ENCODE results near the gene WDSUB1.
A peak's percentile ranks its signal among the peaks of the same experiment; 100 is the strongest.

Gene WDSUB1

DNA sequence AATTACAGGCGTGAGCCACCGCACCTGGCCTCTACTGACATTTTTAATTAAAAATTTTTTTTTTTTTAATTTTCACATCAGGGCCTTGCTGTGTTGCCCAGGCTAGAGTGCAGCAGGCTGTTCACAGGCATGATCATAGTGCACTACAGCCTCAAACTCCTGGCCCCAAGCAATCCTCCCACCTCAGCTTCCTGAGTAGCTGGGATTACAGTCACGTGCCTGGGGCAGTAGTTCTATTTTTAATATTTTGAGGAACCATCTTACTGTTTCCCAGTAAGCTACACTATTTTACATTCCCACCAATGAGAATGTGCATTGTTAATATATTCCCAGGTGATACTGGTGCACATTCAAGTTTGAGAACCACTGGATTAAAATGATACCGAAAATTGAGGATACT lies 92.7 kb downstream of the WDSUB1 start:
- Histone ChIP-seq H3K4me3 (ENCODE audit: insufficient read depth in 1 of 2, low read depth in 1 of 2, low read length in 2 of 2) (no peak overlapping the region), H3K23ac (ENCODE audit: low read length in 2 of 2) (no peak overlapping the region), H4K8ac (ENCODE audit: low read length) (no peak overlapping the region), H3K4ac (ENCODE audit: low read depth in 1 of 2, low read length in 2 of 2) (no peak overlapping the region), H2BK12ac (ENCODE audit: low read length in 2 of 2) (no peak overlapping the region), H3K27ac (ENCODE audit: low read length, poor library complexity, severe bottlenecking) (no peak overlapping the region), H3K27me3 (ENCODE audit: control insufficient read depth in 1 of 2, insufficient read depth in 1 of 2, low read length in 2 of 2) (no peaks in the 10 kb centered on the region), H4K91ac (ENCODE audit: low read length) (no peak overlapping the region), H2BK15ac (ENCODE audit: low read depth, poor library complexity, severe bottlenecking) (no peak overlapping the region), H2BK5ac (ENCODE audit: low read depth, low read length, poor library complexity, severe bottlenecking) (no peak overlapping the region), H2AK5ac (ENCODE audit: low read length, severe bottlenecking) (no peak overlapping the region), H3K79me1 (replicated peaks; ENCODE audit: low read length, poor library complexity, severe bottlenecking) (peaks cover 30% of the 10 kb centered on the region), H3K36me3 (ENCODE audit: control insufficient read depth in 1 of 2, insufficient read depth in 2 of 2, low read depth in 1 of 2, low read length in 2 of 2) (peaks cover 22 to 39% of the 10 kb centered on the region in 2 experiments), H3K18ac (ENCODE audit: low read depth in 1 of 2, low read length in 2 of 2) (no peak overlapping the region), H3K9ac (ENCODE audit: low read length) (no peak overlapping the region), H3K4me2 (ENCODE audit: low read length, poor library complexity, severe bottlenecking) (no peak overlapping the region), H2BK120ac (ENCODE audit: low read depth, low read length) (no peak overlapping the region), H2AFZ (ENCODE audit: low read depth, low read length) (no peak overlapping the region), H3K9me3 (ENCODE audit: control insufficient read depth, low read length) (no peaks in the 10 kb centered on the region), H3K14ac (ENCODE audit: low read length in 2 of 2) (no peak overlapping the region), H3K4me1 (ENCODE audit: control insufficient read depth, insufficient read depth, low read depth, low read length) (peaks cover 7% of the 10 kb centered on the region)
- no peak for DNase-seq
- 96% methylated on average over 3 of the region's 4 CpGs for WGBS

GRCh38 chr2:159192371-159192918 lies 94.1 kb downstream of the WDSUB1 start:
- Histone ChIP-seq H3K4me3 (ENCODE audit: insufficient read depth in 1 of 2, low read depth in 1 of 2, low read length in 2 of 2) (no peak overlapping the region), H2BK5ac (ENCODE audit: low read depth, low read length, poor library complexity, severe bottlenecking) (no peak overlapping the region), H4K8ac (ENCODE audit: low read length) (no peak overlapping the region), H3K9me3 (ENCODE audit: control insufficient read depth, low read length) (no peaks in the 10 kb centered on the region), H3K14ac (ENCODE audit: low read length in 2 of 2) (no peak overlapping the region), H3K79me1 (replicated peaks; ENCODE audit: low read length, poor library complexity, severe bottlenecking) (peaks cover 28% of the 10 kb centered on the region), H3K36me3 (ENCODE audit: control insufficient read depth in 1 of 2, insufficient read depth in 2 of 2, low read depth in 1 of 2, low read length in 2 of 2) (peaks cover 11 to 42% of the 10 kb centered on the region in 2 experiments), H2BK120ac (ENCODE audit: low read depth, low read length) (no peak overlapping the region), H2BK15ac (ENCODE audit: low read depth, poor library complexity, severe bottlenecking) (no peak overlapping the region), H2AK5ac (ENCODE audit: low read length, severe bottlenecking) (no peak overlapping the region), H3K27me3 (ENCODE audit: control insufficient read depth in 1 of 2, insufficient read depth in 1 of 2, low read length in 2 of 2) (no peaks in the 10 kb centered on the region), H3K4me2 (ENCODE audit: low read length, poor library complexity, severe bottlenecking) (no peak overlapping the region), H2BK12ac (ENCODE audit: low read length in 2 of 2) (no peak overlapping the region), H3K27ac (ENCODE audit: low read length, poor library complexity, severe bottlenecking) (no peak overlapping the region), H3K9ac (ENCODE audit: low read length) (no peak overlapping the region), H3K23ac (ENCODE audit: low read length in 2 of 2) (no peak overlapping the region), H3K4ac (ENCODE audit: low read depth in 1 of 2, low read length in 2 of 2) (no peak overlapping the region), H4K91ac (ENCODE audit: low read length) (no peak overlapping the region), H3K4me1 (ENCODE audit: control insufficient read depth, insufficient read depth, low read depth, low read length) (peaks cover 8% of the 10 kb centered on the region), H2AFZ (ENCODE audit: low read depth, low read length) (no peak overlapping the region), H3K18ac (ENCODE audit: low read depth in 1 of 2, low read length in 2 of 2) (no peak overlapping the region)
- WGBS, result 96% methylated on average over 8 of the region's 12 CpGs
- DNase-seq, result no peak

- Histone ChIP-seq H3K36me3 (ENCODE audit: control insufficient read depth in 1 of 2, insufficient read depth in 2 of 2, low read depth in 1 of 2, low read length in 2 of 2) (peaks cover 6 to 33% of the 10 kb centered on the region in 2 experiments), H3K4me3 (ENCODE audit: insufficient read depth in 1 of 2, low read depth in 1 of 2, low read length in 2 of 2) (no peak overlapping the region), H2BK12ac (ENCODE audit: low read length in 2 of 2) (no peak overlapping the region)
Measured at GRCh38 chr2:159188449-159188848, 98.1 kb downstream of the WDSUB1 start.

DNA sequence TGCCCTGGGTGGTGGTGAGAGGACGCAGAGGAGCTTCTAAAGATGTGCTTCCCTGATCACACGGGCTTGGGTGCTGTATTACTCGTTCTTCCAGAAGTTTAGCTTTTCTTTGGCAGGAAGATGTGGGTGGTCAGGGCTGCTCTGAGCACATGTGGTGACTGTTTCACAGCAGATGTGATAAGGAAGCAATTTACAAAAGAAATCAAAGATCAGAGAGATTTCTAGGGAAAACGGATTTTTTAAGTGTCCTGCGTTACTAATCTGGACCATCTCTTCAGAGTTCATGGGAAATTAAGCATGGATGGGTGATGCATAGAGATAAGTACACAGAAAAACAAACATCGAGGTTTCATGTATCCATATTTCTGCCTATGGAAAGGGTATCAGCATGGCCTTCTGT lies 99.4 kb downstream of the WDSUB1 start:
- 68% methylated on average over 6 of the region's 6 CpGs for WGBS
- Histone ChIP-seq H2BK15ac (ENCODE audit: low read depth, poor library complexity, severe bottlenecking) (no peak overlapping the region), H3K36me3 (ENCODE audit: control insufficient read depth in 1 of 2, insufficient read depth in 2 of 2, low read depth in 1 of 2, low read length in 2 of 2) (peaks cover 6 to 36% of the 10 kb centered on the region in 2 experiments), H3K4me2 (ENCODE audit: low read length, poor library complexity, severe bottlenecking) (no peak overlapping the region), H3K27me3 (ENCODE audit: control insufficient read depth in 1 of 2, insufficient read depth in 1 of 2, low read length in 2 of 2) (no peaks in the 10 kb centered on the region), H3K79me1 (replicated peaks; ENCODE audit: low read length, poor library complexity, severe bottlenecking) (peaks cover 35% of the 10 kb centered on the region), H3K4me3 (ENCODE audit: insufficient read depth in 1 of 2, low read depth in 1 of 2, low read length in 2 of 2) (no peak overlapping the region), H3K4me1 (ENCODE audit: control insufficient read depth, insufficient read depth, low read depth, low read length) (peaks cover 22% of the 10 kb centered on the region), H4K8ac (ENCODE audit: low read length) (no peak overlapping the region), H3K18ac (ENCODE audit: low read depth in 1 of 2, low read length in 2 of 2) (no peak overlapping the region), H3K9ac (ENCODE audit: low read length) (no peak overlapping the region), H2BK5ac (ENCODE audit: low read depth, low read length, poor library complexity, severe bottlenecking) (no peak overlapping the region), H2AFZ (ENCODE audit: low read depth, low read length) (no peak overlapping the region), H3K27ac (ENCODE audit: low read length, poor library complexity, severe bottlenecking) (peak overlapping the region; percentile 88), H2AK5ac (ENCODE audit: low read length, severe bottlenecking) (peak overlapping the region; percentile 31), H2BK12ac (ENCODE audit: low read length in 2 of 2) (no peak overlapping the region), H3K14ac (ENCODE audit: low read length in 2 of 2) (no peak overlapping the region), H2BK120ac (ENCODE audit: low read depth, low read length) (no peak overlapping the region), H4K91ac (ENCODE audit: low read length) (no peak overlapping the region), H3K23ac (ENCODE audit: low read length in 2 of 2) (no peak overlapping the region), H3K9me3 (ENCODE audit: control insufficient read depth, low read length) (no peaks in the 10 kb centered on the region), H3K4ac (ENCODE audit: low read depth in 1 of 2, low read length in 2 of 2) (no peak overlapping the region)
- no peak for DNase-seq

More at GRCh38 chr2:159188449-159188848, 98.1 kb downstream of the WDSUB1 start:
- Histone ChIP-seq H4K91ac (ENCODE audit: low read length) (no peak overlapping the region), H2BK15ac (ENCODE audit: low read depth, poor library complexity, severe bottlenecking) (no peak overlapping the region), H2AK5ac (ENCODE audit: low read length, severe bottlenecking) (no peak overlapping the region), H3K9ac (ENCODE audit: low read length) (no peak overlapping the region), H3K23ac (ENCODE audit: low read length in 2 of 2) (no peak overlapping the region), H3K18ac (ENCODE audit: low read depth in 1 of 2, low read length in 2 of 2) (no peak overlapping the region), H3K14ac (ENCODE audit: low read length in 2 of 2) (no peak overlapping the region), H3K4ac (ENCODE audit: low read depth in 1 of 2, low read length in 2 of 2) (no peak overlapping the region), H3K4me2 (ENCODE audit: low read length, poor library complexity, severe bottlenecking) (no peak overlapping the region), H3K4me1 (ENCODE audit: control insufficient read depth, insufficient read depth, low read depth, low read length) (peaks cover 22% of the 10 kb centered on the region), H2BK5ac (ENCODE audit: low read depth, low read length, poor library complexity, severe bottlenecking) (peak overlapping the region; percentile 25), H2BK120ac (ENCODE audit: low read depth, low read length) (no peak overlapping the region), H3K9me3 (ENCODE audit: control insufficient read depth, low read length) (no peaks in the 10 kb centered on the region), H3K27ac (ENCODE audit: low read length, poor library complexity, severe bottlenecking) (no peak overlapping the region), H3K27me3 (ENCODE audit: control insufficient read depth in 1 of 2, insufficient read depth in 1 of 2, low read length in 2 of 2) (no peaks in the 10 kb centered on the region), H3K79me1 (replicated peaks; ENCODE audit: low read length, poor library complexity, severe bottlenecking) (peaks cover 29% of the 10 kb centered on the region), H2AFZ (ENCODE audit: low read depth, low read length) (no peak overlapping the region), H4K8ac (ENCODE audit: low read length) (no peak overlapping the region)
- WGBS, result 100% methylated on average over 2 of the region's 4 CpGs
- no peak for DNase-seq

Measured in mesenchymal stem cell (in vitro differentiated cells and primary cell).